ENCODE data around the gene TEX10.

TEX10 gene

DNA sequence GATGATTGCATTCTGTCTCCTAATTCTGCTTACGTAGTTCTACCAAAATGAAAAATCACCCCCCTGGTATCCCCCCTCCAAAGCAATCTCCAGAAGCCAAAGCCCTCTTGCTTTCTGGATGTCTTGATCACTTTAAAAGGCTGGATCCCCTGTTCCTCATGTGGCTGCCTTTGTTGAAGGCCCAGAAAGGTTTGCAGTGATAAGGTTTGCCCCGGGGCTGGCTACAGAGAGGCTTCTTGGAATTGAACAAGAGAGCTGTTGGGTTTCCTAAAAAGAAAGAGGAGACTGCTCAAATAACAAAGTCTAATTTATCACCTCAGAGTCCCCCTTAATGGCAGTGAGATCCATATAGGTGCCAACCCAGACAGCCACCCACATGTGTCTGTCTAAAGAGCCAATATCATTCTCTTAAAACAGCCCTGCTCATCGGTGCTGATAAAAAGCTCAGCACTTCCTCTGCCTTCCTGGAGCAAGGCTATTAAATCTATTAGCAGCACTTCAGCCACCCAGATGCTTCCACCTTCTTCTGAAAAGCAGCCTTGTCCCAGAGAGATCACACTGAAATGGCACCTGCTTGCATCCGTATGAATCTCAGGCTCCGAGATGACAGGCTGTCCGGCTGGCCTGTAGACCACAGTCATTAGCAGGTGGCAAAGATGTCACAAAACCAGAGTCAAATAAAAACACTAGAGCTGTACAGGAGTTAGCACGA is 70.9 kb downstream of the TEX10 start:
- DNase-seq, result no peak

DNA sequence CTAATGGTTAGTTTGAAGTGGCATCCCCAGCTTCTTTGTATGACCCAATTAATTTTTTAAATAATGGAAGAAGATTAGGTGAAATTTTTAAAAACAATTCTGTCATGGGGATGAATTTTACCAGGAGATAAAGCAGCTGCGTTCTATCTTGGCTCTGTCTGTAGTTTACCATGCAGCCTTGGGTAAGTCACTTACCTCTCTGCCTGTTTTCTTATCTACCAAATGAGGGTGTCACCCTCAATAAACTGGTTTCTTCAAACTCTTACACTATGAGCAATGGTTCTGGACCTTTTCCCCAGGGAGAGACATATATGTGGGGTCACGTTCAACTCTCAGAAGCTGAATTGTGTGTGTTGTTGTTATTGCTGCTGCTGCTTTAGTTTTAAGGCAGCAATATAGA is 71.7 kb downstream of the TEX10 start:
- no peak for DNase-seq

DNA sequence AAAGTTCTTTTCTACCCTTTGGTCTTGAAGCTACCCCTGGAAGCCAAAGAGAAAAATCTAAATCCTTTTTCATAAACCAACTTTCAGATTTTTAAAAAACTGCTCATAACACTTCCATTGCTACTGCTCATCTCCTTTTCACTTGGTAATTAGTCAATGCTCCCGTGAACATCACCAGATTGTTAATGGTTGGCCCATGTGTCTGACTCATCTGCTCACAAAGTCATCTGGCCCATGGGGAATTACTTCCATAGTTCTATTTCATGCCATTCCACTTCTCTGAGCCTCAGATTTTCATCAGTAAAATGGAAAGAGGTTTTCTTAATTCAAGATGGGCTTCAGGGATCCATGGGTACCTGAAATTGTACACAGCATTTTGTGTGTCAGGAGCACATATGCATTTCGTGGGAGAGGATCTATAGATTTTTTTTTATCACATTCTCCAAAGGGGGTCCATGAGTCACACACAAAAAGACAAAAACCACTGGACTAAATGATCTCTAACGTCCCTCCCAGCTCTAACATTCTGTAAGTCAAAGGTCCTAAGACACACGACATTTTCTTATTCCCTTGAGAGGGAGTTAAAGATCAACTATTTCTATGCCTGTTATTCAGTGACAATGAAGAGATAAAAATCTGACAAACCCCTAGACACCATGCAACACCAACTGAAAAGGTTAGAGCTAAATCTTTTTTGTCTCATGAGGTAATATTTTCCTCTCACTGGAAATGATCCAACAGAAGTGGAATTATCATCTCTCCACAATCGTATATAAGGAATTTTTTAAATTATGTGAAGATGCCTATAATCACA is 75.4 kb downstream of the TEX10 start:
- DNase-seq, result no peak

DNA sequence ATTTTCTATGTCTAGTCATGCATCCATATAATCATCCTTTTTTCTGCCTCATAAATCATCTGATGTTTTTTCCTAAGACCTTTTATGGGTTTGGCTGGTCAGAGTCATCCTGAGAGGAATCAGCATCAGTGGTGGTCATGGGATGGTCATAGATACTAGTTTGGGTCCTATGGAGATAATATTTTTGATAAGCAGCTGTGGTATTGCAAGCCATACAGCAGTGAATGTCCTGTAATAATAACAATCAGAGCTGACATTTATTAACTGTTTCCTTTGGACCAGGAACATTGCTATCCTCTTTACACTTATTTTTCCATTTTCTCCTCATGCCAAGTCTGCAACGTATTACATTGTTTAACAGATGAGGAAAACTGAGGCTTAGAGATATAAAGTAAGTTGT is 83.1 kb downstream of the TEX10 start:
- no peak for DNase-seq

DNA sequence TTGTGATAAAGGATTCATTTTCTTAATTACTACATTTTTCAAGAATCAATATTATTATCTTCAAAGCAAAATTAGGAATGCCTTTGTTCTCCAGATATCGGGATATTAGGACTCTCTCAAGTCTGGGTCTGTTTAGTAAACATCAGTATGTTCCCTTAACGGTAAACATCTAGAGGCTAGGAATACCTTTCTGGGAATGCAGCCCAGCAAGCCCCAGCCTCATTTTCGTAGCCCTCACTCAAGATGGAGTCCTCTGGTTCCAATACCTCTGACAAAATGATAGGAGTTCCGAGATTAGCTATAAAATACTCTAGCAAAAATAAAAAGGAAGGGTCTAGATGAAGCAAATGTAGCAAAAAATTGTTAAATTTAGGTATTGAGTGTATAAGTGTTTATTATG is 84.5 kb downstream of the TEX10 start:
- DNase-seq, result no peak

DNA sequence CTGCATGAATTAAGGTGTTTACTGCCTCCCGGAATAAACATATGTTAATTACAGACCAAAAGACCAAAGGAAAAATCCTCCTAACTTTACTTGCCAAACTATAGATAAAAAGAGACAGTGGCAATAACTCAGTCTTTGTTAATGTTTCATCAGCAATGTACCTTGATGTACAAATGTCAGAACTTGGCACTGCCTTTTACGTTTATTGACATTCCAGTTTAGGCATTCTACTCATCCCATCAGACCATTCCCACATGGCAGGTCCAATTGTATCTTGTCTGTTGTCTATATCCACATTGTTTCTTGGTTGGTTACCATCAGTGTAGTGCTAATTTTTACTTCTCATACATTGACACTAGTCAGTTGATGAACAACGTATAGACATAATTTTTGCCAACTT is 85.5 kb downstream of the TEX10 start:
- DNase-seq, result no peak

Measured in activated naive CD4-positive, alpha-beta T cell treated with anti-CD3 and anti-CD28 coated beads, Interleukin-2, amount 50 U/mL, for 16 hours (primary cell).